Activated naive CD4-positive, alpha-beta T cell treated with anti-CD3 and anti-CD28 coated beads, Interleukin-2, amount 50 U/mL, for 72 hours (primary cell): Measurements from ENCODE around the gene GOLGA1. TPM values are rescaled to one million over a fixed set of nuclear protein-coding genes. Genes with fewer than 3 reads are reported as not detected.
"Not testable (repeated sequence)": the region's sequence is repeated elsewhere in the genome, so short reads cannot be mapped to it uniquely, and the experiment has no call there.

Experiments
- ATAC-seq, 2 donors: fragments of 150-1000 bp; cut with Tn5 transposase; 2 replicates each; pipeline ENCODE4 v1.10.0; 2021; ENCODE audit warnings: mild to moderate bottlenecking in 2 of 2, moderate library complexity in 2 of 2
- DNase-seq, 2 donors: peaks; one replicate each; pipeline ENCODE4 v3.0.0; 2021 to 2022; ENCODE audit warnings: low spot score in 2 of 2
- H3K27ac Mint-ChIP-seq, 2 donors: one replicate each; pipeline ENCODE4 v1.8.0; 2022; ENCODE audit warnings: mild to moderate bottlenecking in 2 of 2, mixed read lengths in 2 of 2
- H3K36me3 Mint-ChIP-seq, 2 donors: one replicate each; pipeline ENCODE4 v1.8.0; 2022; ENCODE audit warnings: mixed read lengths in 2 of 2
- H3K9me3 Mint-ChIP-seq, 2 donors: one replicate each; pipeline ENCODE4 v1.8.0; 2022; ENCODE audit warnings: mixed read lengths in 2 of 2
- total RNA-seq, 2 donors: library from RNA; stranded (reverse); gene quantifications; one replicate each; pipeline ENCODE4 v1.2.3, GENCODE V29; 2022

The GOLGA1 gene
- total RNA-seq = 10 to 100 TPM; 22.5 to 22.7 TPM

GRCh38 chr9:124940894-124941678 is at the start of gene GOLGA1:
GOLGA1 (minus strand) TSS chr9:124941083; CDS start chr9:124938711, 2,372 bp downstream.
- Mint-ChIP-seq H3K9me3 (no peaks in the 10 kb centered on the region), H3K27ac (peak within 1 kb of the TSS; percentile 90 to 99), H3K36me3 (peaks cover 13 to 41% of the 10 kb centered on the region in 2 donors)
- peak; percentile 90 to 95 for DNase-seq
- ATAC-seq = peak; percentile 92

- ATAC-seq (no peak), DNase-seq (no peak)
- H3K9me3 Mint-ChIP-seq = no peaks in the 10 kb centered on the region
- peak overlapping the region in 1 of 2 donors; percentile 31 for H3K27ac Mint-ChIP-seq
- no peaks in the 10 kb centered on the region for H3K36me3 Mint-ChIP-seq
These were observed 42.8 kb upstream of the GOLGA1 start for GRCh38 chr9:124983698-124984097.

GRCh38 chr9:124980431-124980830 is 39.5 kb upstream of the GOLGA1 start:
- H3K36me3 Mint-ChIP-seq = no peaks in the 10 kb centered on the region

GRCh38 chr9:124975131-124975530 is 34.2 kb upstream of the GOLGA1 start:
- Mint-ChIP-seq H3K36me3 (peaks cover 0 to 12% of the 10 kb centered on the region in 2 donors), H3K27ac (no peak overlapping the region), H3K9me3 (no peaks in the 10 kb centered on the region)
- ATAC-seq = no peak
- DNase-seq = no peak

More at GRCh38 chr9:124980431-124980830, 39.5 kb upstream of the GOLGA1 start:
- ATAC-seq (no peak), DNase-seq (no peak)
- H3K27ac Mint-ChIP-seq = no peak overlapping the region
- no peaks in the 10 kb centered on the region for H3K9me3 Mint-ChIP-seq

GRCh38 chr9:124973807-124974206 is 32.9 kb upstream of the GOLGA1 start:
- Mint-ChIP-seq H3K27ac (peak overlapping the region in 1 of 2 donors; percentile 5), H3K36me3 (peaks cover 0 to 12% of the 10 kb centered on the region in 2 donors), H3K9me3 (no peaks in the 10 kb centered on the region)
- DNase-seq (no peak), ATAC-seq (no peak)

GRCh38 chr9:124972241-124972770 is 31.4 kb upstream of the GOLGA1 start:
- peaks cover 0 to 18% of the 10 kb centered on the region in 2 donors for H3K36me3 Mint-ChIP-seq
- ATAC-seq (peak; percentile 26 to 92), DNase-seq (no peak)
- H3K9me3 Mint-ChIP-seq = no peaks in the 10 kb centered on the region
- H3K27ac Mint-ChIP-seq = peak overlapping the region in 1 of 2 donors; percentile 63

GRCh38 chr9:124969401-124969800 is 28.5 kb upstream of the GOLGA1 start:
- H3K9me3 Mint-ChIP-seq = no peaks in the 10 kb centered on the region
- H3K27ac Mint-ChIP-seq = no peak overlapping the region
- no peak for DNase-seq
- peaks cover 0 to 16% of the 10 kb centered on the region in 2 donors for H3K36me3 Mint-ChIP-seq
- no peak for ATAC-seq

- DNase-seq = no peak
These were observed 27.4 kb upstream of the GOLGA1 start for GRCh38 chr9:124968238-124968637.

GRCh38 chr9:124965775-124966568 is 25.1 kb upstream of the GOLGA1 start:
- peaks cover 0 to 14% of the 10 kb centered on the region in 2 donors for H3K36me3 Mint-ChIP-seq
- peak overlapping the region; percentile 32 to 89 for H3K27ac Mint-ChIP-seq
- DNase-seq = not testable (repeated sequence)

More at GRCh38 chr9:124968238-124968637, 27.4 kb upstream of the GOLGA1 start:
- Mint-ChIP-seq H3K36me3 (peaks cover 0 to 14% of the 10 kb centered on the region in 2 donors), H3K9me3 (no peaks in the 10 kb centered on the region), H3K27ac (no peak overlapping the region)
- ATAC-seq = no peak

GRCh38 chr9:124964604-124965003 is 23.7 kb upstream of the GOLGA1 start:
- H3K27ac Mint-ChIP-seq = peak overlapping the region; percentile 6 to 89
- peaks cover 0 to 14% of the 10 kb centered on the region in 2 donors for H3K36me3 Mint-ChIP-seq
- DNase-seq (no peak), ATAC-seq (no peak)
- H3K9me3 Mint-ChIP-seq = no peaks in the 10 kb centered on the region

More at GRCh38 chr9:124965775-124966568, 25.1 kb upstream of the GOLGA1 start:
- H3K9me3 Mint-ChIP-seq = not testable (repeated sequence)
- peak; percentile 74 to 76 for ATAC-seq

GRCh38 chr9:124964056-124964455 is 23.2 kb upstream of the GOLGA1 start:
- ATAC-seq = no peak
- DNase-seq = no peak
- Mint-ChIP-seq H3K9me3 (no peaks in the 10 kb centered on the region), H3K27ac (peak overlapping the region in 1 of 2 donors; percentile 89), H3K36me3 (peaks cover 0 to 14% of the 10 kb centered on the region in 2 donors)

- H3K36me3 Mint-ChIP-seq = peaks cover 0 to 6% of the 10 kb centered on the region in 2 donors
- no peaks in the 10 kb centered on the region for H3K9me3 Mint-ChIP-seq
- ATAC-seq (peak in 1 of 2 donors; percentile 32), DNase-seq (no peak)
- no peak overlapping the region for H3K27ac Mint-ChIP-seq
These were observed 19.5 kb upstream of the GOLGA1 start for GRCh38 chr9:124960409-124960752.

GRCh38 chr9:124959671-124960408 is 19.0 kb upstream of the GOLGA1 start:
- not testable (repeated sequence) for H3K36me3 Mint-ChIP-seq, ATAC-seq, DNase-seq, H3K9me3 Mint-ChIP-seq, H3K27ac Mint-ChIP-seq

- no peaks in the 10 kb centered on the region for H3K9me3 Mint-ChIP-seq
- H3K27ac Mint-ChIP-seq = no peak overlapping the region
- DNase-seq (no peak), ATAC-seq (no peak)
- no peaks in the 10 kb centered on the region for H3K36me3 Mint-ChIP-seq
These were observed 13.4 kb upstream of the GOLGA1 start for GRCh38 chr9:124954255-124954654.

GRCh38 chr9:124950050-124950718 is 9.3 kb upstream of the GOLGA1 start:
- Mint-ChIP-seq H3K27ac (peak overlapping the region in 1 of 2 donors; percentile 54), H3K9me3 (no peaks in the 10 kb centered on the region), H3K36me3 (no peaks in the 10 kb centered on the region)
- ATAC-seq = no peak
- no peak for DNase-seq

GRCh38 chr9:124949387-124949786 is 8.5 kb upstream of the GOLGA1 start:
- DNase-seq (no peak), ATAC-seq (no peak)
- Mint-ChIP-seq H3K9me3 (no peaks in the 10 kb centered on the region), H3K36me3 (no peaks in the 10 kb centered on the region), H3K27ac (peak overlapping the region; percentile 37 to 54)
